Psoas muscle (tissue), 8 donors: Measurements from ENCODE around the gene SYT1. TPM values are rescaled to one million over a fixed set of nuclear protein-coding genes. Genes with fewer than 3 reads are reported as not detected.

Experiments
- ATAC-seq, 4 donors: fragments of 200-7000 bp; cut with Tn5 transposase; one replicate each; pipeline ENCODE4 v1.9.1; 2020; ENCODE audit warnings: moderate library complexity in 3 of 4, mild to moderate bottlenecking in 2 of 4
- DNase-seq, 2 donors: peaks; one replicate each; pipeline ENCODE4 v3.0.0-alpha.2; 2020
- H3K27ac ChIP-seq: fragments of 200-600 bp; one replicate; pipeline ENCODE4 v1.8.0; 2022
- H3K27me3 ChIP-seq, 3 donors: fragments of 200-600 bp in 1 of 3; one replicate each; pipeline versions ENCODE4 v1.6.1 to v1.8.0; 2013 to 2022; ENCODE audit warnings: low read length in 2 of 3, mild to moderate bottlenecking in 2 of 3, moderate library complexity in 1 of 3; ENCODE audit not compliant: insufficient read depth in 3 of 3
- H3K36me3 ChIP-seq, 2 donors: fragments of 200-600 bp in 1 of 2; one replicate each; pipeline versions ENCODE4 v1.6.1 to v1.8.0; 2013 to 2022; ENCODE audit warnings: low read depth in 1 of 2, mild to moderate bottlenecking in 1 of 2, moderate library complexity in 1 of 2; ENCODE audit not compliant: insufficient read depth in 1 of 2
- H3K4me1 ChIP-seq: fragments of 200-600 bp; one replicate; pipeline ENCODE4 v1.8.0; 2022
- H3K4me3 ChIP-seq: fragments of 200-600 bp; one replicate; pipeline ENCODE4 v1.8.0; 2022; ENCODE audit warnings: mild to moderate bottlenecking
- H3K9me3 ChIP-seq: fragments of 200-600 bp; one replicate; pipeline ENCODE4 v1.8.0; 2022
- WGBS, 3 donors: extraction: QIAGEN DNeasy Blood & Tissue Kit; methylation state at CpG; one replicate each; pipeline versions ENCODE4 v1.1.6 to v1.1.7; 2013; 5-methylcytosine and 5-hydroxymethylcytosine counted together
- intact Hi-C, 2 donors: fragments of 100-400 bp; cut with DNase I; formaldehyde crosslinking; loops; one replicate each; pipeline versions ENCODE4 v1.11.0 to v1.14.2; 2022
- polyA plus RNA-seq, 3 donors: library from polyadenylated mRNA; stranded (reverse); fragments of 200-250 nt; gene quantifications; one replicate each; pipeline ENCODE4 v1.2.3, GENCODE V29; 2013
- total RNA-seq, 4 donors: library from RNA; stranded (reverse); fragmentation: NEBNext Ultra II Directional in 2 of 4; extraction: Animal tissue kit (Norgen Biotek cat#: 25700) in 2 of 4; gene quantifications; one replicate each; pipeline versions ENCODE4 v1.2.1 to v1.2.4, GENCODE V29; 2021 to 2023
- TF ChIP-seq, protein P1 (sequence below): fragments of 200-600 bp; IDR thresholded peaks from one replicate; pipeline ENCODE4 v1.8.0; 2022; ENCODE audit warnings: antibody characterized with exemption
- donor health status: healthy with polysubstance abuse.
- donor health status: DM: no; HTN: no; CAD: no; lungs with moderate emphysema.
- donor health status: Bipolar disorder and iron deficiency.
- donor health status: healthy.
- donor health status: DM: yes; HTN: yes; CAD: no.
- donor health status: DM: no; HTN: no; CAD: no.
- donor health status: DM: no; HTN: no; CAD: no.
- donor health status: DM: yes; HTN: yes; CAD: no.

Gene SYT1
- total and polyA plus RNA-seq, 7 donors: 0.05 to 0.34 (median 0.14) TPM; not detected in 2

DNA sequence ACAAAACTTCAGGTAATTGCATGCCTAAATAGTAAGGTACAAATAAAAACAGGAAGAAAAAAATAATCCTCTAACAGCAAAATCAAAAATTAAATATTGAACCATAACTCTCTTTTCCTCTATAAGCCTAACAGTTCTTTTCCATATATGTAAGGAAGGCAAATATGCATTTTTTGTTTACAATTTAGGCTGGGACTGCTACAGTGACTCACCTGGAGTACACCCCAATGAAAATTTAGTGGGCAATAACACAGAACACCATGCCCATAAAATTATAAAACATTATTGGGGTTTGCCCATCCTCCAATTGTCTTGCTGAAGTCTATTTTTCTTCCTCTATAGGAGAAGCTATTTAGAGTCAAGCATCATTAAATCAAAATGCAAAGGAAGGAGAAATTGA is 549.2 kb downstream of the SYT1 start:
- ATAC-seq: no peak
- no peaks in the 10 kb centered on the region for H3K27me3 ChIP-seq
- H3K4me1 ChIP-seq: no peaks in the 10 kb centered on the region
- no peak overlapping the region for H3K4me3 ChIP-seq
- no peak overlapping the region for H3K27ac ChIP-seq
- no peaks in the 10 kb centered on the region for H3K36me3 ChIP-seq
- no peak for DNase-seq
- no peaks in the 10 kb centered on the region for H3K9me3 ChIP-seq
- intact Hi-C loops: no loop called here
- TF ChIP-seq, protein P1, sequence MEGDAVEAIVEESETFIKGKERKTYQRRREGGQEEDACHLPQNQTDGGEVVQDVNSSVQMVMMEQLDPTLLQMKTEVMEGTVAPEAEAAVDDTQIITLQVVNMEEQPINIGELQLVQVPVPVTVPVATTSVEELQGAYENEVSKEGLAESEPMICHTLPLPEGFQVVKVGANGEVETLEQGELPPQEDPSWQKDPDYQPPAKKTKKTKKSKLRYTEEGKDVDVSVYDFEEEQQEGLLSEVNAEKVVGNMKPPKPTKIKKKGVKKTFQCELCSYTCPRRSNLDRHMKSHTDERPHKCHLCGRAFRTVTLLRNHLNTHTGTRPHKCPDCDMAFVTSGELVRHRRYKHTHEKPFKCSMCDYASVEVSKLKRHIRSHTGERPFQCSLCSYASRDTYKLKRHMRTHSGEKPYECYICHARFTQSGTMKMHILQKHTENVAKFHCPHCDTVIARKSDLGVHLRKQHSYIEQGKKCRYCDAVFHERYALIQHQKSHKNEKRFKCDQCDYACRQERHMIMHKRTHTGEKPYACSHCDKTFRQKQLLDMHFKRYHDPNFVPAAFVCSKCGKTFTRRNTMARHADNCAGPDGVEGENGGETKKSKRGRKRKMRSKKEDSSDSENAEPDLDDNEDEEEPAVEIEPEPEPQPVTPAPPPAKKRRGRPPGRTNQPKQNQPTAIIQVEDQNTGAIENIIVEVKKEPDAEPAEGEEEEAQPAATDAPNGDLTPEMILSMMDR: no peak

DNA sequence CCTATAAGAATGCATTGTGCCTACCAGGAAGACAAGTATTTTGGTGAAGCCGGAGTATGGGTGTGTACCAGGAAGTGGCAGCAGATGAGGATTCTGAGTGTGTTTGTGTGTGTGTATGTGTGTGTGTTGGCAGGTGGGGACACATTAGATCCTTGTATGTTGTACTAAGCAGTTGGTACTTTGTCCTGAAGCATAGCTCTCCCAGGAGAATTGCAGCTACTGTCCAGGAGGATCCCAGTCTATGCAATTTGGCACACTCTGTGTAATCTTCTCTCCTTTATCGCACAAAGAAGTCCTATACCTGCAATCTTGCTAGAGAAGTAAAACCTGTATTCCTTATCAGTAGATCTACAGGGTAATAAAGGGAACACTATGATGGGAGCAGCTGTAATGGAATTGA is 549.7 kb downstream of the SYT1 start:
- DNase-seq: no peak
- 89 to 92% (median 92%) methylated on average over 2 of the region's 2 CpGs for WGBS, 3 donors
- H3K36me3 ChIP-seq: no peaks in the 10 kb centered on the region
- intact Hi-C loops: no loop called here
- H3K27me3 ChIP-seq: no peaks in the 10 kb centered on the region
- H3K27ac ChIP-seq: no peak overlapping the region
- ATAC-seq: no peak
- H3K4me3 ChIP-seq: no peak overlapping the region
- H3K4me1 ChIP-seq: no peaks in the 10 kb centered on the region
- TF ChIP-seq, protein P1: no peak
- no peaks in the 10 kb centered on the region for H3K9me3 ChIP-seq

DNA sequence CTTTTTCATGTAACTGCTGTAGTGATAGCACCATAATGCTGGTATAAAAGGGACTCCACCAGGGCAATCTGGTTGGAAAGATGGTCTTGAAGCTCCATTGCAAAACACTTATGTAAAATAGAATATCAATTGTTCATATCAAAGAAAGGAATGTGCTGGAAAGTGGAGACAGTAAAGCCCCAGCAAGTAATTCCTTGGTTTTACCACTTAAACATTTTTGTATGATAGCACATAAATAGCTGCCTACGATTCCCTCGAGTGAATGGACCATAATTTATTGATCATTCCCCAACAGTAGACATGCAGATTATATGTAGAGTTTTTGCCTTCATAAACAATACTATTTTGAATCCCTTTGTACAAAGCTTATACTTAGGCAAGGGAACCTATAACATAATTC is 550.7 kb downstream of the SYT1 start:
- intact Hi-C loops: no loop called here
- TF ChIP-seq, protein P1: no peak
- Histone ChIP-seq H3K4me3 (no peak overlapping the region), H3K27ac (no peak overlapping the region), H3K36me3 (no peaks in the 10 kb centered on the region), H3K4me1 (no peaks in the 10 kb centered on the region), H3K9me3 (no peaks in the 10 kb centered on the region), H3K27me3 (no peaks in the 10 kb centered on the region)
- ATAC-seq: no peak
- DNase-seq: no peak
- WGBS, 3 donors: 57 to 74% (median 61%) methylated on average over 2 of the region's 2 CpGs

DNA sequence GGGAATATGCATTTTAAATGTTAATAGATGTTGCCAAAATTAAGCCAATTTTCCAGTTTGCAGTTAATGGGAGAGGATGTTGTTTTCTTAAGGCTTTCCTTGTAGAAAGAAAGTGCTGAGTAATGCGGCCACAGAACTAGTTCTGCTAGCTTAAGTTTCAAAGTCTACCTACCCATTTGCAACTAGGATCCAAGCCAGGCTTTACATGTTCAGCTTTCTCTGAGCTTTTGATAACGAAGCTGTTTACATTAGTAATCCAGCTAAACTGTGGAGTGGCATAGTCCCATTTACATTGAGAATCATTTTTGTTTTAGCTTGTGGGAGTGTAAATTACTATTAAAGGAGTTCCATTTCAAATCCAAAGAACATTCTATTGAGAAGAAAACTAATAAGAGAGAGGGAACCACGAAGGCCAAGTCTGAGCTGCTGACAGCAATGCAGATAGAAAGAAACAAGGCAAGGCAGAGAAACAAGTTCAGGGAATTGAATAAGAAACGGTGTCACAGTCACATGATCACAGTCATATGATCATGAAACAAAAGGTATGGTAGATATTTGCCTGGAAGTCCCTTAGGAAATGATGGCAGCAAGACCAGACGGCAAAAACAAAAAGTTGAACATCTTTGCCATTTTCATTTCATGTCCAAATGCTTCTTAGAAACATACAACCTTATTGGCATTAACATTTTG is 551.3 kb downstream of the SYT1 start:
- TF ChIP-seq, protein P1: no peak
- 57 to 69% (median 62%) methylated on average over 5 of the region's 5 CpGs for WGBS, 3 donors
- H3K9me3 ChIP-seq: no peaks in the 10 kb centered on the region
- no peak overlapping the region for H3K27ac ChIP-seq
- no peak for ATAC-seq
- no peak overlapping the region for H3K4me3 ChIP-seq
- intact Hi-C loops: no loop called here
- H3K36me3 ChIP-seq: no peaks in the 10 kb centered on the region
- no peak for DNase-seq
- H3K27me3 ChIP-seq: no peaks in the 10 kb centered on the region
- H3K4me1 ChIP-seq: no peaks in the 10 kb centered on the region

DNA sequence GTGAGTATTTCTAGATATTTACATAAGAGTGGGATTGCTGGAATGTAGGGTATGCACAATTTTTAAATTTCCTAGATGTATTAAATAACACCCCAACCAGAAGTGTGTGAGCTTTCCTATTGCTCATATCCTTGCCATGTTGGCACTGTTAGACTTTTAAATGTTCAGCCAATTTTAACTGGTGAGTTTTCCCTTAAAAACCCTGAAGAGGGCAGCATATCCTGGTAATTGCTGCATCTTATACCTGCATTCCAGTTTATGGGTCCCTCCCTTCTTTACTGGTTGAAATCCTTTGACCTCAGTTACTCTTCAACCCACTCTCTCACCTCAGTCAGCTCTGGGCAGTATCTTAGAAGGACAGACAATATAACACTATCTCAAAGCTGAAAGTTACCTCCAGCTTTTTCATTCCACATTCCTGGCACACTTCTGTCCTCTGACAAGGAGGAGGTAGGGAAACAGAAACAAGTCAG is 555.6 kb downstream of the SYT1 start:
- Histone ChIP-seq H3K27me3 (peaks cover 0 to 3% (median 0%) of the 10 kb centered on the region in 3 donors), H3K36me3 (no peaks in the 10 kb centered on the region), H3K9me3 (no peaks in the 10 kb centered on the region), H3K27ac (no peak overlapping the region), H3K4me1 (no peaks in the 10 kb centered on the region), H3K4me3 (no peak overlapping the region)
- ATAC-seq: no peak
- no peak for DNase-seq
- TF ChIP-seq, protein P1: no peak
- intact Hi-C loops: no loop called here
